Myocyte (in vitro differentiated cells): ENCODE measurements around the gene SEL1L2. TPM values are rescaled to one million over a fixed set of nuclear protein-coding genes. Genes with fewer than 3 reads are reported as not detected.
A peak's percentile ranks its signal among the peaks of the same experiment; 100 is the strongest.

ENCODE experiments used
- DNase-seq: peaks from one replicate; pipeline ENCODE4 v3.0.0-alpha.2; 2012; ENCODE audit warnings: low read depth
- total RNA-seq: library from RNA; depleted of rRNA; stranded (reverse); fragments of >200 nt; gene quantifications from 2 replicates; pipeline ENCODE4 v1.2.3, GENCODE V29; 2014

The SEL1L2 gene
- total RNA-seq, 1 donor from 2014 or later, result not detected

DNA sequence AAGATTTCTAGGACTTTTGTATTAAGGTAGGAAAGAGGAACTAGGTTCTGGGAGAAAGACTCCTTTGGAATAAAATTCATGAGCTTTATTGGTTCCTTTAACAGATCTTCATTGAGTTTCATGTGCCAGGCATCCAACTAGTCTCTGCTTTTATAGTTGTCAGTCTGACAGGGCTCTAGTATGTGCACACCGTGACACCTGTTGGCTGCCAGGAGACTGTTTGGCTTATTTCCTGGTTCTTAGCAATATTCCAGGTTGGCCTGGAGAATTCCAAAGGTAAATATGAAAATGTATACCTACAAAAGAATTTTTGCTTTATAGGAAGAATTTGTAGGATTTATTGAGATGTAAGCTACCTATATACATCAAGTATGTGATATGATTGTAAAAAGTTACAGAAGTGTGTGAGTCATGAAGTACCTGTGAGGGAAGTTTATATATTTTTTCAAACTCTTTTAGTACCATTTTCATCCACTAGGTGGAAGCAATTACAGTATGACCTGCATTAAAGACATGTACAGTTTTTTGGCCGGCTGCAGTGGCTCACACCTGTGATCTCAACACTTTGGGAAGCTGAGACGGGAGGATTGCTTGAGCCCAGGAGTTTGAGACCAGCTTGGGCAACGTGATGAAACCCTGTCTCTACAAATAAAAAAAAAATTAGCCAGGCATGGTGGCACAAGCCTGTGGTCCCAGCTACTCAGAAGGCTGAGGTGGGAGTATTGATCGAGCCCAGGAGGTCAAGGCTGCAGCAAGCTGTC, 170.3 kb downstream of the SEL1L2 start:
- peak; percentile 66 for DNase-seq

DNA sequence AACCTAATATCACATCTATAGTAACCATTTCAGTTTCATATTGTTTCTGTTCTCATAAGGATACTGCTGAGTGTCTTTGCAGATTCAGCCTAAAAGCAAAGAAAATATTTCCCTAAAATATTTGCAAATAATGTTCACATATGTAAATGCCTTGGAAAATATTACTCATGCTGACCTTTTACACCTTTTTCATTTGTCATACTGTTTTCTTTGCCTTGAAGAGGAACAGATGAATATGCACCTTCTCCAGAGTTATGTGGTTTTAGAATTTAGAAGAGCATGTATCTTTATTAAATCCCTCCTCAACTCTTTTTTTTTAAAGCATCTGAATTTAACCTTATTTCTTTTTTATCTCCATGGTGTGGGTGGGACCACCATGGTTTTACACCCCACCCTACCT, 173.1 kb downstream of the SEL1L2 start:
- DNase-seq, result no peak

DNA sequence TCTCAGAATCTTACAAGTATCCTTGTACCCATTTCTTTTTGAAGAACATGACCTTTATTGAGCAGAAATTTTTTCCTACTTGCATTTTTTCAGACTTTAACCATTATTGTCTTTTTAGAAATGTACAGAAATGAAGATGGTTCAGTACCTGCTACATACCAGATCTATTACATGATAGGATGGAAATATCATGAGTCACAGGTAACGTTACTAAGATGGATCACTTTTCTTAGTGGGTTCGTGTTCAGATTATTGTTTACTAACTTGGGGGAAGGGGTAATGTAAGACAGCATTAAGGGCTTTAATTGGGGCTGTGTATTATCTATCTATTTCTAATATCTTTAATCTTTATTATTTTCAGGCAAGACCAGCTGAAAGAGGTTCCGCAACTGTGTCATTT, 173.7 kb downstream of the SEL1L2 start:
- no peak for DNase-seq

GRCh38 chr20:13814672-13815071, 175.7 kb downstream of the SEL1L2 start:
- no peak for DNase-seq

DNA sequence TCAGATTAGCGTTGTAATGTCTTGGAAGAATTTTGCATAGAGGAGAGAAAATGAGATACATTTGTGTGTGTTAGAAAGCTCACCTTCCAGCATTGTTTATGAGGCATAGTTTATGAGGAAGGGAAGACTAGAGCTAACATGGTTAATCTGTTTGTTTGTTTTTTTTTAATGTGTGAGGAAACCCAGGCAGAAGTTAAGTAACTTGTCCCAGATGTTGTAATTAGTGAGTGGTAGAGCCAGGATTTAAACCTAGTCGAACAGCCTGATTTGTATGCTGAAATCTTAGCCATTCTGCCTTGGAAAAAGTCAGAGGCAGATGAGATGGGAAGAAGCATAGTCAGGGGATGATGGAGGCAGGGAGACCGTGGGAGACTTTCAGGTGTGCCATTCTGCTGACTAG, 176.5 kb downstream of the SEL1L2 start:
- DNase-seq, result no peak

GRCh38 chr20:13810446-13810845, 180.0 kb downstream of the SEL1L2 start:
- no peak for DNase-seq

GRCh38 chr20:13809855-13810254, 180.6 kb downstream of the SEL1L2 start:
- no peak for DNase-seq

DNA sequence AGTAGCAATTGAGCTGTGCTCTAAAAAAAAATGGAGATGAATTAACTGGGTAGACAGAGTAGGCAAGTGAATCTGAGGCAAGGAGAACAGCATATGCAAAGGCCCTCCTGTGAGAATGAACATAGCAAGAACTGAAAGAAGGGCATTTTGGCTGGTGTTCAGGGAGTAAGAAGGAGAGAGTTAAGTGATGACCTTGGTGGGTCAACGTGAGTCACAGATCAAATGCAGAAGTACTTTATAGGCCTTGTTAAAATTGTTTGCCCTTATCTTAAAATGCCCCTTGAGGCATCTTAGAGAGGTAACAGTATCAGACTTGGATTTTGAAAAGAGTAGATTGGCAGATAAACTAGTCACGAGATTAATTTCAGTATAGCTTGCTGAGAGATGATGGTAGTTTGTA, 181.0 kb downstream of the SEL1L2 start:
- DNase-seq, result no peak

GRCh38 chr20:13800728-13801134, 189.7 kb downstream of the SEL1L2 start:
- peak; percentile 100 for DNase-seq

- DNase-seq, result no peak
Observed at GRCh38 chr20:13799974-13800373, 190.4 kb downstream of the SEL1L2 start.

Other genes starting within 250 kb of the SEL1L2 start
- gene ESF1, start 205.7 kb downstream of the SEL1L2 start, total RNA-seq, result 19.8 and 21.4 TPM in 2 replicates
- 22.5 and 24.2 TPM in 2 replicates for gene NDUFAF5, start 205.6 kb downstream of the SEL1L2 start, total RNA-seq
- 5.3 and 9.4 TPM in 2 replicates for gene MACROD2, start 4.9 kb upstream of the SEL1L2 start, total RNA-seq